ENCODE data around the gene PIGB.
A peak's percentile ranks its signal among the peaks of the same experiment; 100 is the strongest.
"Not testable (repeated sequence)": the region's sequence is repeated elsewhere in the genome, so short reads cannot be mapped to it uniquely, and the experiment has no call there.

Gene PIGB

DNA sequence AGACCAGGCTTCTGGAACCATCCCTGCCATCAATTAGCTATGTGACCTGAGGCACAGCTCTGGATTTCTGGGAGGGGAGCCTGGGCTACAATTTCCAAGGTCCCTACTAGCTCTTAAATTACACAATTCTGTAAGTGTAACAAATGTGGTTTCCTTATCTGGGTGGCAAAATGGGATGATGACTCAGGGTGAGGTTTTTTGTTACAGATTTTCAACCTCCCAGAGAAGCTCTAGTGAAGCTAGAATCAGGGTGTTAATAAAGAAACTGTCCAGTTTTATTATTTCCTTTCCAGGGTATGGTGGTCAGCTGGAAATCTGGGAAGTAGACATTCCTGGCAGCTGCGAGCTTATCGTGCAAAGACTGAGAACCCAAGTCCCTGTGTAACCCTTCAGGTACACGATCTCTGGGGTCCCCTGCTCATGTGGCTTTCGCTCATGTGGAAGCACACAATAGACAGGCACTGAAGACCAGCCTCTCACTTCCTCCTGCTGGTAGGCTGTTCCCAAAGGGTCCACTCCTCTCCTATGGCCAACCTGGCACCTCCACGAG lies 36.7 kb upstream of the PIGB start:
- TF ChIP-seq SPI1 (IDR thresholded peaks at IDR 0.05; ENCODE audit: low read depth, low read length) (peak; percentile 62), POU2F2 (IDR thresholded peaks at IDR 0.05; ENCODE audit: low read depth, low read length) (no peak)
- no peak for DNase-seq (ENCODE audit: insufficient read length, low spot score)
- FAIRE-seq: no peak

GRCh38 chr15:55283379-55284147 lies 35.5 kb upstream of the PIGB start:
- DNase-seq (ENCODE audit: insufficient read length, low spot score) (no peak), FAIRE-seq (no peak)
- TF ChIP-seq TAF1 (IDR thresholded peaks at IDR 0.05; ENCODE audit: low read depth, low read length) (no peak), POLR2AphosphoS5 (IDR thresholded peaks at IDR 0.05; ENCODE audit: low read depth, low read length) (no peak), SPI1 (IDR thresholded peaks at IDR 0.05; ENCODE audit: low read depth, low read length) (no peak)

GRCh38 chr15:55284426-55284825 lies 34.6 kb upstream of the PIGB start:
- FAIRE-seq: no peak
- DNase-seq (ENCODE audit: insufficient read length, low spot score): no peak
- no peak for TF ChIP-seq POU2F2 (IDR thresholded peaks at IDR 0.05; ENCODE audit: low read depth, low read length)
- TF ChIP-seq SPI1 (IDR thresholded peaks at IDR 0.05; ENCODE audit: low read depth, low read length): no peak
- no peak for TF ChIP-seq POLR2A (IDR thresholded peaks at IDR 0.05; ENCODE audit: low read depth, low read length)
- no peak for TF ChIP-seq PAX5 (IDR thresholded peaks at IDR 0.05; ENCODE audit: insufficient read depth, low read length, severe bottlenecking)
- TF ChIP-seq POLR2AphosphoS5 (IDR thresholded peaks at IDR 0.05; ENCODE audit: low read depth, low read length): no peak
- no peak for TF ChIP-seq TAF1 (IDR thresholded peaks at IDR 0.05; ENCODE audit: low read depth, low read length)

DNA sequence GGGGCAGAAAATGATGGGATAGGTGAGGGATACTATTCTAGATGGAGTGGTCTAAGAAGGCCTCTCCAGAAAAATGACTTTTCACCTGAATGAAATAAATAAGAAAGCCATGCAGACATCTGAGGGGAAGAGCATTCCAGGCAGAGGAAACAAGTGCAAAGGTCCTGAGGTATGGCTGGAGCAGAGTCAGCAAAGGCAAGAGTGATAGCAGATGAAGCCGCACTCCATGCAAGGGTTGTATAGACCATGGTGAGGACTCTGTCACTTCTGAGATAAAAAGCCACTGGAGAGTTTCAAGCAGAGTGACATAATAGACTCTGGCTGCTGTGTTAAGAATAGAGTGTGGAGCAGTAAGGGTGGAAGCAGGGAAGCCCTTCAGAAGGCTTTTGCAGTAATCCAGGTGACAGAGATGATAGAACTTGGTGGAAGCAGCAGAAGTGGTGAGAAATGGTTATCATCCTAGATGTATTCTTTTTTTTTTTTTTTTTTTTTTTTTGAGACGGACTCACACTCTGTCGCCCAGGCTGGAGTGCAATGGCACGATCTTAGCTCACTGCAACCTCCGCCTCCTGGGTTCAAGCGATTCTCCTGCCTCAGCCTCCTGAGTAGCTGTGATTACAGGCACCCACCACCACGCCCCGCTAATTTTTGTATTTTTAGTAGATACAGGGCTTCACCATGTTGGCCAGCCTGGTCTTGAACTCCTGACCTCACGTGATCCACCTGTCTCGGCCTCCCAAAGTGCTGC lies 32.4 kb upstream of the PIGB start:
- FAIRE-seq; DNase-seq (ENCODE audit: insufficient read length, low spot score): not testable (repeated sequence)

DNA sequence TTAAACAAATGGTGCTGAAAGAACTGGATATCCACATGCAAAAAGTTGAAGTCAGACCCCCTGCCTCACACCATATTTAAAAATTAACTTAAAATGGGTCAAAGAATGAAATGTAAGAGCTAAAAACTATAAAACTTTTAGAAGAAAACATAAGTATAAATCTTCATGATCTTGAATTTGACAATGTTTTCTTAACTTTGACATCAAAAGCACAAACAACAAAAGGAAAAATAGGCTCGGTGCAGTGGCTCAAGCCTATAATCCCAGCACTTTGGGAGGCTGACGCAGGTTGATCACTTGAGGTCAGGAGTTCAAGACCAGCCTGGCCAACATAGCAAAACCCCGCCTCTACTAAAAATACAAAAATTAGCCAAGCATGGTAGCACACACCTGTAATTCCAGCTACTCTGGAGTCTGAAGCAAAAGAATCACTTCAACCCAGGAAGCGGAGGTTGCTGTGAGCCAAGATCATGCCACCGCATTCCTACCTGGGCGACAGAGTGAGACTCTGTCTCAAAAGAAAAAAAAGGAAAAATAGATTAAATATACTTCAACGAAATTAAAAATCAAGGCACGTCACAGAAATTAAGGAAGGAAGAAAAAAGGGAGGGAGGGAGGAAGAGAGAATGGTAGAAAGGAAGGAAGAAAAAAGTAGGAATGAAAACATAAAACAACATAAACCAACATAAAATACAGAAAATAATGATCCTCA lies 30.9 kb upstream of the PIGB start:
- FAIRE-seq (no peak), DNase-seq (ENCODE audit: insufficient read length, low spot score) (no peak)
- TF ChIP-seq POLR2A (IDR thresholded peaks at IDR 0.05; ENCODE audit: low read depth, low read length) (no peak), POLR2AphosphoS5 (IDR thresholded peaks at IDR 0.05; ENCODE audit: low read depth, low read length) (no peak), POU2F2 (IDR thresholded peaks at IDR 0.05; ENCODE audit: low read depth, low read length) (no peak), TAF1 (IDR thresholded peaks at IDR 0.05; ENCODE audit: low read depth, low read length) (no peak), PAX5 (IDR thresholded peaks at IDR 0.05; ENCODE audit: insufficient read depth, low read length, severe bottlenecking) (no peak), SPI1 (IDR thresholded peaks at IDR 0.05; ENCODE audit: low read depth, low read length) (no peak)

DNA sequence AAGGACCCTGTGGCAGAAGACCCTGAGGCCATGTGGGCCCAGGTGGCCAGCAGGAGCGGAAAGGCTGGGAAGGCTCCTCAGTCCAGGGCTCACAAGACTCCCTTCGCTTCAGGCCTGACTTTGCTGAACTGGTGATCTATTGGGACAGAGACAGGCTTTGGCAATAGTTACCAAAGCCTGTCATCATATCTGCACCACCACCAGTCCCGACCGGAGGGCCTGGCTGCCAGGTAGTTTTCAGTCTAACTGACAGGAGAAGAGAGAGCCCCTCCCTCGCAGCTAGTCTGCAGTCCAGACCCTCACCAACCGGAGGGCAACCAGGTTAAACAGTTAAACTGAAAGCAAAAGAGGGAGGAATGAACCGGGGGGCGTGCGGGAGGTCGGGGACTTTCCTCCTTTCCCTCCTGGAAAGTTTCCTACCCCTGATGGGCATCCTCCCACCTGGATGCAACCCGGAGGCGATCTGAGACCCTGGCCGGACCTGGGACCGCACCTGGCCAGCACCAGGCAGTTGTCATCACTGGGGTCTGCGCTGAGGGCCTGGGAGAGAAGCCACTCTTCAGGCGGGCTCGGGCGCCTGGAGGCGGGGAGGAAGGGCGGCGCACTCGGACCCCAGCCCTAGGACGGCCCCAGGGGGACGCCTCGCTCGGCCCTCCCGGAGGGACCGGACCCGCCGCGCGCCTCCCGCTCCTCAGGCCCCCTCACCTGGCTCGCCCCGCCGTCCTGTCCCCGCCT lies 29.8 kb upstream of the PIGB start:
- no peak for TF ChIP-seq POLR2AphosphoS5 (IDR thresholded peaks at IDR 0.05; ENCODE audit: low read depth, low read length)
- no peak for TF ChIP-seq SPI1 (IDR thresholded peaks at IDR 0.05; ENCODE audit: low read depth, low read length)
- TF ChIP-seq POLR2A (IDR thresholded peaks at IDR 0.05; ENCODE audit: low read depth, low read length): no peak
- TF ChIP-seq PAX5 (IDR thresholded peaks at IDR 0.05; ENCODE audit: insufficient read depth, low read length, severe bottlenecking): no peak
- TF ChIP-seq POU2F2 (IDR thresholded peaks at IDR 0.05; ENCODE audit: low read depth, low read length): no peak
- no peak; the same call in 1 of the 2 replicates for TF ChIP-seq TAF1 (IDR thresholded peaks at IDR 0.05; ENCODE audit: low read depth, low read length)
- DNase-seq (ENCODE audit: insufficient read length, low spot score) (no peak), FAIRE-seq (peak; percentile 16)

- peak; percentile 9 for FAIRE-seq
These were observed 29.1 kb upstream of the PIGB start, which contains the start of gene RAB27A for GRCh38 chr15:55289746-55290527. TSS of gene RAB27A (minus strand) at chr15:55289813. CDS start at chr15:55234934, 54,879 bp downstream.

GRCh38 chr15:55290528-55291057 lies 28.4 kb upstream of the PIGB start:
- TF ChIP-seq PAX5 (IDR thresholded peaks at IDR 0.05; ENCODE audit: insufficient read depth, low read length, severe bottlenecking): no peak
- DNase-seq (ENCODE audit: insufficient read length, low spot score) (peak; percentile 66), FAIRE-seq (peak; percentile 31)

More at GRCh38 chr15:55289746-55290527, 29.1 kb upstream of the PIGB start, which contains the start of gene RAB27A:
- no peak for TF ChIP-seq POLR2AphosphoS5 (IDR thresholded peaks at IDR 0.05; ENCODE audit: low read depth, low read length)
- TF ChIP-seq TAF1 (IDR thresholded peaks at IDR 0.05; ENCODE audit: low read depth, low read length): peak; percentile 35; the same call in 1 of the 2 replicates
- TF ChIP-seq POLR2A (IDR thresholded peaks at IDR 0.05; ENCODE audit: low read depth, low read length): no peak
- 0 out of 2 replicates have a peak, but pooled peaks have one; percentile 12 for TF ChIP-seq POU2F2 (IDR thresholded peaks at IDR 0.05; ENCODE audit: low read depth, low read length)
- peak; percentile 53 for DNase-seq (ENCODE audit: insufficient read length, low spot score)

GRCh38 chr15:55297315-55297714 lies 21.7 kb upstream of the PIGB start:
- FAIRE-seq (no peak), DNase-seq (ENCODE audit: insufficient read length, low spot score) (no peak)
- TF ChIP-seq POLR2A (IDR thresholded peaks at IDR 0.05; ENCODE audit: low read depth, low read length): no peak
- no peak for TF ChIP-seq TAF1 (IDR thresholded peaks at IDR 0.05; ENCODE audit: low read depth, low read length)
- TF ChIP-seq SPI1 (IDR thresholded peaks at IDR 0.05; ENCODE audit: low read depth, low read length): no peak
- TF ChIP-seq POU2F2 (IDR thresholded peaks at IDR 0.05; ENCODE audit: low read depth, low read length): no peak
- no peak for TF ChIP-seq PAX5 (IDR thresholded peaks at IDR 0.05; ENCODE audit: insufficient read depth, low read length, severe bottlenecking)
- TF ChIP-seq POLR2AphosphoS5 (IDR thresholded peaks at IDR 0.05; ENCODE audit: low read depth, low read length): no peak

- DNase-seq (ENCODE audit: insufficient read length, low spot score); FAIRE-seq: not testable (repeated sequence)
These were observed 16.2 kb upstream of the PIGB start for GRCh38 chr15:55302801-55303200.
